HepG2 (cell line): ENCODE results near the gene MYCBPAP. TPM values are rescaled to one million over a fixed set of nuclear protein-coding genes. Genes with fewer than 3 reads are reported as not detected.
A peak's percentile ranks its signal among the peaks of the same experiment; 100 is the strongest.

Experiments used
- BCL3 ChIP-seq: sonication (generic); formaldehyde crosslinking; IDR thresholded peaks from 2 replicates; pipeline ENCODE4 v1.5.1; 2020; ENCODE audit warnings: mild to moderate bottlenecking, missing genetic modification reagents, moderate library complexity
- BHLHE40 ChIP-seq: IDR thresholded peaks from 2 replicates; pipeline ENCODE4 v1.6.1; 2011; ENCODE audit warnings: low read length, improper control_type of control experiment
- FOXJ3 ChIP-seq: sonication (generic); formaldehyde crosslinking; IDR thresholded peaks from 2 replicates; pipeline ENCODE4 v1.4.0; 2020; ENCODE audit warnings: missing genetic modification reagents, mild to moderate bottlenecking, borderline replicate concordance
- FOXM1 ChIP-seq: sonication (generic); formaldehyde crosslinking; IDR thresholded peaks from 2 replicates; pipeline ENCODE4 v1.5.0; 2020; ENCODE audit warnings: missing genetic modification reagents
- FOXO4 ChIP-seq: sonication (generic); formaldehyde crosslinking; conservative IDR thresholded peaks from 2 replicates; pipeline ENCODE4 v1.8.1; 2023; ENCODE audit warnings: missing genetic modification reagents
- MXI1 ChIP-seq: IDR thresholded peaks from 3 replicates; pipeline ENCODE4 v1.6.1; 2012; ENCODE audit warnings: low read depth, low read length, inconsistent platforms, borderline replicate concordance
- ZNF275 ChIP-seq: sonication (generic); formaldehyde crosslinking; IDR thresholded peaks from 2 replicates; pipeline ENCODE4 v1.8.0; 2022; ENCODE audit warnings: missing genetic modification reagents, mild to moderate bottlenecking, inconsistent platforms, borderline replicate concordance
- ZNF609 ChIP-seq: sonication (generic); formaldehyde crosslinking; IDR thresholded peaks from 2 replicates; pipeline ENCODE4 v1.4.0; 2020; ENCODE audit warnings: mild to moderate bottlenecking, missing genetic modification reagents, borderline replicate concordance
- ZNF646 ChIP-seq: sonication (generic); formaldehyde crosslinking; IDR thresholded peaks from 2 replicates; pipeline ENCODE4 v1.9.0; 2021; ENCODE audit warnings: mild to moderate bottlenecking, missing genetic modification reagents
- ZNF768 ChIP-seq: sonication (generic); formaldehyde crosslinking; IDR thresholded peaks from 2 replicates; pipeline ENCODE4 v1.4.0; 2020; ENCODE audit warnings: missing genetic modification reagents
- polyA plus RNA-seq, 8 experiments: library from polyadenylated mRNA; depleted of rRNA in 3 of 8; stranded (reverse) in 7 of 8; unstranded in 1 of 8; fragments of >200 nt; fragmentation: Illumina TruSeq in 4 of 8; extraction: Trizol in 4 of 8; gene quantifications; 2 replicates each; pipeline versions ENCODE4 v1.2.1 to v1.2.3, GENCODE V29; 2011 to 2016; ENCODE audit warnings: low read depth in 4 of 8, missing spikeins in 1 of 8, mixed read lengths in 1 of 8; ENCODE audit not compliant: insufficient read depth in 1 of 8
- total RNA-seq, 5 experiments: library from RNA; depleted of rRNA; stranded (reverse); fragments of >200 nt; fragmentation: Illumina TruSeq; extraction: Trizol; gene quantifications; 2 replicates each; pipeline ENCODE4 v1.2.3, GENCODE V29; 2016; ENCODE audit warnings: low read depth in 1 of 5

Gene MYCBPAP
- total and polyA plus RNA-seq, 2 of the 13 experiments (the other 11 are each of a cell fraction or from before 2014, with no cell fraction given): 0.22 to 0.24 TPM

GRCh38 chr17:50550661-50551432 lies 42.6 kb downstream of the MYCBPAP start (continued):
- TF ChIP-seq FOXO4: no peak
- TF ChIP-seq MXI1: no peak; the same call in 2 of the 3 replicates
- TF ChIP-seq FOXM1 (CRISPR knock-in tag): no peak
- no peak for TF ChIP-seq ZNF609
- 0 out of 2 replicates have a peak, but pooled peaks have one; percentile 63 for TF ChIP-seq BCL3 (CRISPR knock-in tag)
- no peak for TF ChIP-seq ZNF275 (CRISPR knock-in tag)
- peak; percentile 26; the same call in 1 of the 2 replicates for TF ChIP-seq ZNF646 (CRISPR knock-in tag)
- TF ChIP-seq ZNF768: no peak
- no peak for TF ChIP-seq FOXJ3
- peak; percentile 69 for TF ChIP-seq BHLHE40
